ENCODE measurements around the gene RUNX1. TPM values are rescaled to one million over a fixed set of nuclear protein-coding genes. Genes with fewer than 3 reads are reported as not detected.
A peak's percentile ranks its signal among the peaks of the same experiment; 100 is the strongest.

RUNX1 gene
- total RNA-seq, 2 donors from 2014 or later, result 4.9 to 12.5 TPM

DNA sequence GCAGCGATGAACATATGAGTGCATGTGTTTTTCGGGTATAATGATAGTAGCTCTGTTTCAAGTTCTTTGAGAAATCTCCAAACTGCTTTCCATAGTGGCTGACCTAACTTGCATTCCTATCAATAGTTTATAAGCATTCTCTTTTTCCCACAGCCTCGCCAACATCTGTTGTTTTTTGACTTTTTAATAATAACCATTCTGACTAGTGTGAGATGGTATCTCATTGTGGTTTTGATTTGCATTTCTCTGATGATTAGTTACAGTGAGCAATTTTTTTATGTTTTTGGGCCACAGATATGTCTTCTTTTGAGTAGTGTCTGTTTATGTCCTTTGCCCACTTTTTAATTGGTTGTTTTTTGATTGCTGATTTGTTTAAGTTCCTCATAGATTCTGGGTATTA lies 10.6 kb upstream of the RUNX1 start:
- TF ChIP-seq, protein P1, sequence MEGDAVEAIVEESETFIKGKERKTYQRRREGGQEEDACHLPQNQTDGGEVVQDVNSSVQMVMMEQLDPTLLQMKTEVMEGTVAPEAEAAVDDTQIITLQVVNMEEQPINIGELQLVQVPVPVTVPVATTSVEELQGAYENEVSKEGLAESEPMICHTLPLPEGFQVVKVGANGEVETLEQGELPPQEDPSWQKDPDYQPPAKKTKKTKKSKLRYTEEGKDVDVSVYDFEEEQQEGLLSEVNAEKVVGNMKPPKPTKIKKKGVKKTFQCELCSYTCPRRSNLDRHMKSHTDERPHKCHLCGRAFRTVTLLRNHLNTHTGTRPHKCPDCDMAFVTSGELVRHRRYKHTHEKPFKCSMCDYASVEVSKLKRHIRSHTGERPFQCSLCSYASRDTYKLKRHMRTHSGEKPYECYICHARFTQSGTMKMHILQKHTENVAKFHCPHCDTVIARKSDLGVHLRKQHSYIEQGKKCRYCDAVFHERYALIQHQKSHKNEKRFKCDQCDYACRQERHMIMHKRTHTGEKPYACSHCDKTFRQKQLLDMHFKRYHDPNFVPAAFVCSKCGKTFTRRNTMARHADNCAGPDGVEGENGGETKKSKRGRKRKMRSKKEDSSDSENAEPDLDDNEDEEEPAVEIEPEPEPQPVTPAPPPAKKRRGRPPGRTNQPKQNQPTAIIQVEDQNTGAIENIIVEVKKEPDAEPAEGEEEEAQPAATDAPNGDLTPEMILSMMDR (IDR thresholded peaks at IDR 0.05), result no peak
- TF ChIP-seq POLR2A (IDR thresholded peaks at IDR 0.05), result no peak
- Histone ChIP-seq H3K9me3 (no peaks in the 10 kb centered on the region), H3K27ac (no peak overlapping the region), H3K36me3 (replicated peaks in 1 of 2; ENCODE audit: insufficient read depth in 1 of 2, low read depth in 2 of 2) (no peaks in the 10 kb centered on the region), H3K27me3 (no peaks in the 10 kb centered on the region), H3K4me1 (no peaks in the 10 kb centered on the region), H3K4me3 (no peak overlapping the region)
- WGBS, 2 donors, result 89 to 93% methylated on average over 3 of the region's 3 CpGs
- DNase-seq (no peak), ATAC-seq (no peak)
- intact Hi-C loops (cut with DNase I), result no loop called here

DNA sequence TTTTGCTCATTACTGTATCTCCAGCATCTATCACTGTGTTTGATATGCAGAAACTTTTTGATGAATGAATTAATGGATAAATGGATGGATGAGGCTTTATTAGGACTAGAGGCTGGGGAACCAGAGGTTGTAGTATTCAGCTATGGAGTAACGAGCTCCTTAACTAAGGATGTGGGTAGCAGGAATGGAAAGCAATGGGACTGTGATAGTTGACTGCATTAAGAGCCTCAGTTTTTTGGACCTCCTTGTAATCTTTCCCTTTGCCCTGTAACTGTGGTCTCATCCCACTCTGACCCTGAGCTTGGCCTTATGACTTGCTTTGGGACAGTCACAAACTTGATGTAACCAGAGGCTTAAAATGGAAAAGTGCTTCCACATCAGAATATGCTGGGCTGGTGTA lies 9.0 kb upstream of the RUNX1 start:
- TF ChIP-seq POLR2A (IDR thresholded peaks at IDR 0.05), result no peak
- TF ChIP-seq, protein P1 (IDR thresholded peaks at IDR 0.05), result no peak
- no peak for DNase-seq
- intact Hi-C loops (cut with DNase I), result no loop called here

DNA sequence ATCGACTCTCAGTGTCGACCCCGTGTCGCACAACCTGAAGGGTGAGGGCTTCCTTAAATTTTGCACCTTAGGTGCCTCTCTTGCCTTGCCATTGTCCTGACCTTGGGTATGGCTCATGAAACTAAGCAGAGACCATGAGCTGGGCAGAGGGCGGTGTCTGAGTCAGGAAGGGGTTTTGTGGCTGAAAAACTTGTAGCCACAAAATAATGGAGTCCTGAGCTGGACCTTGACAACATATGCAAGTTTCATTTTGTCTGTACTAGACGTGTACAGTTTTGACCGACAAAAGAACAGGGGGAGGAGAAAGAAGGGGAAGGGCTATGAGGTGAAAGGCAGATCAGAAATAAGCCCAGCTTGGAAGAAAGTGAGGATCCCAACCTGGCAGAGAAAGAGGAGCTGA lies 8.3 kb upstream of the RUNX1 start:
- TF ChIP-seq, protein P1 (IDR thresholded peaks at IDR 0.05), result no peak
- TF ChIP-seq POLR2A (IDR thresholded peaks at IDR 0.05), result no peak
- H3K27me3 ChIP-seq, result no peaks in the 10 kb centered on the region
- no peak overlapping the region for H3K27ac ChIP-seq
- no peak overlapping the region for H3K4me3 ChIP-seq
- WGBS, 2 donors, result 82 to 85% methylated on average over 7 of the region's 7 CpGs
- H3K4me1 ChIP-seq, result no peaks in the 10 kb centered on the region
- H3K9me3 ChIP-seq, result no peaks in the 10 kb centered on the region
- H3K36me3 ChIP-seq (replicated peaks in 1 of 2; ENCODE audit: insufficient read depth in 1 of 2, low read depth in 2 of 2), result no peaks in the 10 kb centered on the region
- no peak for DNase-seq
- ATAC-seq, result no peak
- intact Hi-C loops (cut with DNase I), result no loop called here

More for the DNA sequence above, 9.0 kb upstream of the RUNX1 start:
- no peak overlapping the region for H3K27ac ChIP-seq
- H3K36me3 ChIP-seq (replicated peaks in 1 of 2; ENCODE audit: insufficient read depth in 1 of 2, low read depth in 2 of 2), result no peaks in the 10 kb centered on the region
- H3K9me3 ChIP-seq, result no peaks in the 10 kb centered on the region
- H3K4me1 ChIP-seq, result no peaks in the 10 kb centered on the region
- H3K4me3 ChIP-seq, result no peak overlapping the region
- 57 to 95% methylated on average over 1 of the region's 1 CpG for WGBS, 2 donors
- no peaks in the 10 kb centered on the region for H3K27me3 ChIP-seq
- ATAC-seq, result no peak

DNA sequence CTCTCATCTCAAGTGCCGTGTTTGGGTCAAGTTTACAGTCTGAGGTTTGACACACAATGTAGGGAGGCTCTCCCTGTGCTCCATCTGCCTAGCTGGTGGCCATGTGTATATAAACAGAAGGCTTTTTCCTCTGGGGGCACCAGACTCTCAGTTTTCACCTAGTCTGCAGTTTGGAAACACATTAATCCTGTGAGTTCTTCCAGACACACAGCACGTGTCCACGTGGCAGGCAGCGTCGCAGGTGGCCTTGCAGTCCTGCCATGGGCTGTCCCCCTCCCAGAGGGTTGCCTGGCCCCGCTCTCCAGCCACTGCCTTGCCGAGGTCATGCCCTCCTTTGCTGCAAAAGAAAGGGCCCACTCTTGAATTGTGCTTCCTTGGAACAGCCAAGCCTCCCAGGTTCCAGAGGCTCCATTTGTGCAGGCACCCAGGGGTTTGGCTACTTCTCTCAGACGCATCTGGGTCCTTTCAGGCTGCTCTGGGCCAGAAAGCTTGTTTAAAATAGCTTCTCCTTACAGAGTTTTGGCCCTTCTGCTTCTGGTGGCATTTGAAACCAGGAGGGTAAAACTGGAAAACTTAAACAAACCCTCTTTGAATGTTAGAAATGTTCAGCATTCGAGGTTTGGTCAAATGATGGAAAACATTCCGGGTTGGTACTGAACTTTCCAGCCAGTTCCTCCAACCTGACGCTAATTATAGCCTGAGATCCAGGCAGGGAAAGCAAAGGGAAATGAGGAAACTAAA lies 4.4 kb upstream of the RUNX1 start:
- DNase-seq (peak in 2 of 4 donors; percentile 7 to 15), ATAC-seq (no peak)
- Histone ChIP-seq H3K27ac (no peak overlapping the region), H3K4me1 (peaks cover 8% of the 10 kb centered on the region), H3K9me3 (no peaks in the 10 kb centered on the region), H3K36me3 (replicated peaks in 1 of 2; ENCODE audit: insufficient read depth in 1 of 2, low read depth in 2 of 2) (no peaks in the 10 kb centered on the region), H3K27me3 (no peaks in the 10 kb centered on the region), H3K4me3 (no peak overlapping the region)
- WGBS, 2 donors, result 57 to 73% methylated on average over 9 to 11 of the region's 11 CpGs
- no peak for TF ChIP-seq POLR2A (IDR thresholded peaks at IDR 0.05)
- TF ChIP-seq, protein P1 (IDR thresholded peaks at IDR 0.05), result no peak
- intact Hi-C loops (cut with DNase I), result no loop called here

DNA sequence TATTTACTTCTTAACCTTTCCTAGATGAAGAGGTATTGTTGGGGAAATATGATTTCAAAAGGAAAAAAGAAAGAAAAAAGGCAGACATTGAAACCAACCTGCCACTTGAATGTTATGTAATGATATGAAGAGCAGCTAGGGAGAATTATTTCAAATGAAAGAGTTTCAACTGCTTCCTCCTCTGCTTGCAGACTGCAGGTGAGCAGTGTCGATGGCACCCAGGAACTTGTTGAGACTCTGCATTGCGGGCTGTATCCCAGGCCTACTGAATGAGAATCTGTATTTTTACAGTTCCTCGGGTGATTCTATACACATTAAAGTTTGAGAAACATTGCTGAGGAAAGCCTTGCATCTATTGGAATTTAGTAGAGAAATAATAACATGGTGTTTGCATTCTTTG lies 3.7 kb upstream of the RUNX1 start:
- no peak overlapping the region for H3K27ac ChIP-seq
- TF ChIP-seq, protein P1 (IDR thresholded peaks at IDR 0.05), result no peak
- TF ChIP-seq POLR2A (IDR thresholded peaks at IDR 0.05), result no peak
- WGBS, 2 donors, result 86 to 93% methylated on average over 3 of the region's 3 CpGs
- H3K36me3 ChIP-seq (replicated peaks in 1 of 2; ENCODE audit: insufficient read depth in 1 of 2, low read depth in 2 of 2), result no peaks in the 10 kb centered on the region
- peaks cover 8% of the 10 kb centered on the region for H3K4me1 ChIP-seq
- intact Hi-C loops (cut with DNase I), result no loop called here
- H3K4me3 ChIP-seq, result no peak overlapping the region
- H3K9me3 ChIP-seq, result no peaks in the 10 kb centered on the region
- ATAC-seq, result no peak
- H3K27me3 ChIP-seq, result no peaks in the 10 kb centered on the region
- no peak for DNase-seq
